Smooth muscle cell of the brain vasculature (primary cell): Measurements from ENCODE around the gene ATP5ME.
"Not testable (repeated sequence)": the region's sequence is repeated elsewhere in the genome, so short reads cannot be mapped to it uniquely, and the experiment has no call there.

Experiments used
- DNase-seq: peaks from one replicate; pipeline ENCODE4 v3.0.0-alpha.2; 2012; ENCODE audit warnings: low read depth, low spot score

The ATP5ME gene

GRCh38 chr4:656436-657337 lies 17.4 kb downstream of the ATP5ME start:
- DNase-seq = no peak

GRCh38 chr4:655464-656151 lies 18.5 kb downstream of the ATP5ME start:
- DNase-seq = no peak

- DNase-seq = no peak
These were observed 19.1 kb downstream of the ATP5ME start for GRCh38 chr4:654871-655463.

GRCh38 chr4:654503-654845 lies 19.6 kb downstream of the ATP5ME start:
- DNase-seq = no peak

- no peak for DNase-seq
These were observed 20.1 kb downstream of the ATP5ME start for GRCh38 chr4:653831-654502.

- no peak for DNase-seq
These were observed 20.8 kb downstream of the ATP5ME start for GRCh38 chr4:653080-653821.

GRCh38 chr4:651884-652642 lies 22.0 kb downstream of the ATP5ME start:
- no peak for DNase-seq

GRCh38 chr4:650951-651883 lies 22.9 kb downstream of the ATP5ME start:
- DNase-seq = no peak

GRCh38 chr4:650461-650860 lies 23.6 kb downstream of the ATP5ME start:
- DNase-seq = no peak

GRCh38 chr4:649751-650310 lies 24.2 kb downstream of the ATP5ME start:
- DNase-seq = no peak

GRCh38 chr4:649293-649625 lies 24.8 kb downstream of the ATP5ME start:
- DNase-seq = no peak

- DNase-seq = no peak
These were observed 25.3 kb downstream of the ATP5ME start for GRCh38 chr4:648579-649292.

GRCh38 chr4:647481-647880 lies 26.6 kb downstream of the ATP5ME start:
- no peak for DNase-seq

GRCh38 chr4:646460-646859 lies 27.6 kb downstream of the ATP5ME start:
- no peak for DNase-seq

- not testable (repeated sequence) for DNase-seq
These were observed 31.7 kb downstream of the ATP5ME start for GRCh38 chr4:642366-642765.

GRCh38 chr4:637536-638280 lies 36.4 kb downstream of the ATP5ME start:
- no peak for DNase-seq

GRCh38 chr4:636628-637159 lies 37.4 kb downstream of the ATP5ME start:
- DNase-seq = no peak
